PFSK-1 (cell line): ENCODE results near the gene TP53RK.

Source experiments
- FOXP2 ChIP-seq: optimal IDR thresholded peaks from 2 replicates; pipeline ENCODE3; 2011; ENCODE audit warnings: borderline replicate concordance, control low read depth, inconsistent platforms; ENCODE audit not compliant: insufficient read depth; ENCODE audit errors: extremely low read length, extremely low read depth
- POLR2AphosphoS5 ChIP-seq: IDR thresholded peaks from 2 replicates; pipeline ENCODE4 v1.6.1; 2012; ENCODE audit warnings: low read depth, mild to moderate bottlenecking, control low read depth, low read length, moderate library complexity
- TAF1 ChIP-seq: IDR thresholded peaks from 2 replicates; pipeline ENCODE4 v1.6.1; 2012; ENCODE audit warnings: low read length, control low read depth, borderline replicate concordance; ENCODE audit not compliant: insufficient read depth

DNA sequence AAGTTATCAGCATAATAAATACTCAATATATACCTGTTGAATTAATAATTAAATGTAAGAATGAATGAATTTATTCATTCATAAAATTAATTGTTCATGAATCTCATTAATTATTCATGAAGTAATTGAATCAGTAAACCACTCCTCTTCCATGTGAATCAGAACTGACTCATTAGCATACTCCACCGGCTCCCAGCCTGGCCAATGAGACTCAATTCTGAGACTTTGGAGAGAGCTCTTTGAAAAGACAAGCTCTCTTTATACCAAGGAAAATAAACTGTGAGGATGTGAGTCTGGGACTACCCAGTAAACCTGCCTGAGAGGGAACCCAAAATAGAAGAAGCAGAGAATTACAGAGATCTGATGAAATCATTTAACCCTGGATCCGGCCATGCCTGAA is 11.8 kb upstream of the TP53RK start:
- TF ChIP-seq TAF1 (no peak), POLR2AphosphoS5 (no peak), FOXP2 (no peak)
